Tongue (tissue), 2 donors: Measurements from ENCODE around the gene KNDC1. TPM values are rescaled to one million over a fixed set of nuclear protein-coding genes. Genes with fewer than 3 reads are reported as not detected.
"Not testable (repeated sequence)": the region's sequence is repeated elsewhere in the genome, so short reads cannot be mapped to it uniquely, and the experiment has no call there.

ENCODE experiments used
- DNase-seq: peaks from one replicate; pipeline ENCODE4 v3.0.0-alpha.2; 2015
- total RNA-seq: library from RNA; depleted of rRNA; stranded (reverse); fragments of >200 nt; gene quantifications from one replicate; pipeline ENCODE4 v1.2.3, GENCODE V29; 2014

The KNDC1 gene
- total RNA-seq, 1 donor from 2014 or later: 1.7 TPM

- no peak for DNase-seq
Measured at GRCh38 chr10:133224076-133224475, 64.1 kb downstream of the KNDC1 start.

GRCh38 chr10:133224756-133225372 is 64.8 kb downstream of the KNDC1 start:
- no peak for DNase-seq

GRCh38 chr10:133225707-133226191 is 65.7 kb downstream of the KNDC1 start:
- DNase-seq: no peak

- DNase-seq: no peak
Measured at GRCh38 chr10:133226251-133226808, 66.3 kb downstream of the KNDC1 start.

GRCh38 chr10:133227256-133227655 is 67.2 kb downstream of the KNDC1 start:
- DNase-seq: no peak

- no peak for DNase-seq
Measured at GRCh38 chr10:133229265-133230043, 69.4 kb downstream of the KNDC1 start.

- DNase-seq: no peak
Measured at GRCh38 chr10:133230044-133230361, 70.0 kb downstream of the KNDC1 start, which contains the start of gene UTF1. TSS of gene UTF1 (plus strand) at chr10:133230217. CDS start at chr10:133230289, 72 bp downstream.

- peak; percentile 41 for DNase-seq
Measured at GRCh38 chr10:133230387-133231195, 70.6 kb downstream of the KNDC1 start.

- no peak for DNase-seq
Measured at GRCh38 chr10:133231244-133231945, 71.4 kb downstream of the KNDC1 start.

- no peak for DNase-seq
Measured at GRCh38 chr10:133231946-133232574, 72.0 kb downstream of the KNDC1 start.

- not testable (repeated sequence) for DNase-seq
Measured at GRCh38 chr10:133234796-133235195, 74.8 kb downstream of the KNDC1 start.

- DNase-seq: no peak
Measured at GRCh38 chr10:133235265-133235855, 75.3 kb downstream of the KNDC1 start.

GRCh38 chr10:133235932-133236331 is 75.9 kb downstream of the KNDC1 start:
- DNase-seq: no peak

GRCh38 chr10:133236401-133237240 is 76.6 kb downstream of the KNDC1 start:
- DNase-seq: no peak

- no peak for DNase-seq
Measured at GRCh38 chr10:133237241-133237587, 77.2 kb downstream of the KNDC1 start.

GRCh38 chr10:133237588-133238465 is 77.8 kb downstream of the KNDC1 start, which contains the start of gene VENTX:
TSS of gene VENTX (plus strand) at chr10:133237855. CDS start at chr10:133237915, 60 bp downstream.
- no peak for DNase-seq

GRCh38 chr10:133238466-133238804 is 78.4 kb downstream of the KNDC1 start:
- no peak for DNase-seq

GRCh38 chr10:133239990-133240389 is 80.0 kb downstream of the KNDC1 start:
- no peak for DNase-seq
